ENCODE measurements around the gene SYNPO.

DNA sequence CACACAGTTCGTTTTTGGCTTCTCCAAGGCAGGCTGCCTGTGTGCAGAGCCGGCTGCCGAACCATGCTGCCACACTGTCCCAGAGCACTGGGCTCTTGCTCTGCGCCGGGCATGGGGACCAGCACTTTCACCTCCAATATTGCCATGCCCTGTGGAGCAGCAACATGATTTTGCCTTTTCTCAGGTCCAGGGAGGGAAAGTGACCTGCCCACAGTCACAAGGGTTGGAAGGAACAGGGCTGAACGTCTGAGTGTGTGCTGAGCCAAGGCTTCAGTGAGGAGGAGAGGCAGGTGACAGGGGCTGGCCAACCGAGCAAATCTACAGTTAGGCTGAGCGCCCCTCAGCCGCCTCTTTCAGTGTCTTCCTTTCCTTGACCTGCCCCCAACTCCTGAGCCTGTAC, 34.0 kb upstream of the SYNPO start:
- TF ChIP-seq SP1 (IDR thresholded peaks at IDR 0.05) (no peak), HDGF (IDR thresholded peaks at IDR 0.05; ENCODE audit: borderline replicate concordance) (no peak), SUZ12 (IDR thresholded peaks at IDR 0.05) (no peak), NFRKB (IDR thresholded peaks at IDR 0.05) (no peak), FOXA1 (IDR thresholded peaks at IDR 0.05) (no peak), FOXM1 (IDR thresholded peaks at IDR 0.05; ENCODE audit: borderline replicate concordance) (no peak), BHLHE40 (IDR thresholded peaks at IDR 0.05; ENCODE audit: borderline replicate concordance) (no peak), ARNT (IDR thresholded peaks at IDR 0.05) (no peak), LEF1 (IDR thresholded peaks at IDR 0.05; ENCODE audit: borderline replicate concordance) (no peak), ELF4 (IDR thresholded peaks at IDR 0.05) (no peak), L3MBTL2 (conservative IDR thresholded peaks at IDR 0.05) (no peak), TARDBP (IDR thresholded peaks at IDR 0.05) (no peak)
- TF ChIP-seq, protein P1, sequence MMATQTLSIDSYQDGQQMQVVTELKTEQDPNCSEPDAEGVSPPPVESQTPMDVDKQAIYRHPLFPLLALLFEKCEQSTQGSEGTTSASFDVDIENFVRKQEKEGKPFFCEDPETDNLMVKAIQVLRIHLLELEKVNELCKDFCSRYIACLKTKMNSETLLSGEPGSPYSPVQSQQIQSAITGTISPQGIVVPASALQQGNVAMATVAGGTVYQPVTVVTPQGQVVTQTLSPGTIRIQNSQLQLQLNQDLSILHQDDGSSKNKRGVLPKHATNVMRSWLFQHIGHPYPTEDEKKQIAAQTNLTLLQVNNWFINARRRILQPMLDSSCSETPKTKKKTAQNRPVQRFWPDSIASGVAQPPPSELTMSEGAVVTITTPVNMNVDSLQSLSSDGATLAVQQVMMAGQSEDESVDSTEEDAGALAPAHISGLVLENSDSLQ (IDR thresholded peaks at IDR 0.05) = no peak
